IMR-90 (cell line): ENCODE data around the gene LMBR1L. TPM values are rescaled to one million over a fixed set of nuclear protein-coding genes. Genes with fewer than 3 reads are reported as not detected.

Source experiments
- ATAC-seq: fragments of 200-7000 bp; cut with Tn5 transposase; 2 replicates; pipeline ENCODE4 v1.9.1; 2020; ENCODE audit warnings: low read depth, mild to moderate bottlenecking, moderate library complexity
- BruUV-seq: library from RNA; stranded (reverse); fragments of 400-500 nt; replicated peaks from 2 replicates; lab custom pipeline; 2021; lab: Mats Ljungman, UMichigan
- CTCF ChIA-PET: fragments of 300-600 bp; formaldehyde crosslinking; extraction: SDS; loops from one replicate; lab custom pipeline; 2021; ENCODE audit warnings: antibody characterized with exemption; lab: Yijun Ruan, JAX
- POLR2A ChIA-PET: fragments of 300-600 bp; sonication (Branson Sonifier 250); formaldehyde crosslinking; loops from one replicate; lab custom pipeline; 2022; ENCODE audit warnings: antibody characterized with exemption; ENCODE audit not compliant: unreplicated experiment; lab: Charles Lee
- DNase-seq: peaks from one replicate; pipeline ENCODE4 v3.0.0; 2013
- H2AFZ ChIP-seq: replicated peaks from 2 replicates; pipeline ENCODE3; 2013; ENCODE audit warnings: low read length, mild to moderate bottlenecking; ENCODE audit not compliant: poor library complexity
- H2AK5ac ChIP-seq: 2 replicates; pipeline ENCODE4 v1.6.1; 2013; ENCODE audit warnings: low read depth, low read length, inconsistent platforms
- H2AK9ac ChIP-seq: replicated peaks from 2 replicates; pipeline ENCODE3; 2013; ENCODE audit warnings: mild to moderate bottlenecking, low read depth, low read length, moderate library complexity; ENCODE audit not compliant: poor library complexity
- H2BK120ac ChIP-seq: 2 replicates; pipeline ENCODE4 v1.6.1; 2013; ENCODE audit warnings: low read depth, low read length, inconsistent platforms
- H2BK15ac ChIP-seq: 3 replicates; pipeline ENCODE4 v1.6.1; 2013; ENCODE audit warnings: low read depth, low read length, inconsistent platforms
- H2BK20ac ChIP-seq: 2 replicates; pipeline ENCODE4 v1.6.1; 2013; ENCODE audit warnings: low read depth, mild to moderate bottlenecking, inconsistent platforms, low read length, moderate library complexity
- H2BK5ac ChIP-seq: 2 replicates; pipeline ENCODE4 v1.6.1; 2013; ENCODE audit warnings: mild to moderate bottlenecking, low read depth, low read length, inconsistent platforms; ENCODE audit not compliant: poor library complexity, severe bottlenecking
- H3K14ac ChIP-seq: replicated peaks from 2 replicates; pipeline ENCODE4 v1.6.1; 2013; ENCODE audit warnings: low read depth, low read length, inconsistent platforms
- H3K18ac ChIP-seq: 2 replicates; pipeline ENCODE4 v1.6.1; 2013; ENCODE audit warnings: low read depth, low read length, control low read depth
- H3K23ac ChIP-seq: 2 replicates; pipeline ENCODE4 v1.6.1; 2013; ENCODE audit warnings: low read depth, low read length, inconsistent platforms
- H3K27ac ChIP-seq: 2 replicates; pipeline ENCODE4 v1.5.1; 2013; ENCODE audit warnings: mild to moderate bottlenecking, control low read depth, low read length; ENCODE audit not compliant: insufficient read depth
- H3K27me3 ChIP-seq: 2 replicates; pipeline ENCODE4 v1.6.1; 2013; ENCODE audit warnings: low read length; ENCODE audit not compliant: control insufficient read depth, insufficient read depth
- H3K36me3 ChIP-seq: 2 replicates; pipeline ENCODE4 v1.6.1; 2013; ENCODE audit warnings: low read length, mixed read lengths; ENCODE audit not compliant: control insufficient read depth, insufficient read depth
- H3K4ac ChIP-seq: 2 replicates; pipeline ENCODE4 v1.6.1; 2013; ENCODE audit warnings: low read depth, low read length, inconsistent platforms
- H3K4me1 ChIP-seq: 2 replicates; pipeline ENCODE4 v1.6.1; 2013; ENCODE audit warnings: low read length, mixed read lengths; ENCODE audit not compliant: control insufficient read depth, insufficient read depth
- H3K4me2 ChIP-seq: 2 replicates; pipeline ENCODE4 v1.6.1; 2013; ENCODE audit warnings: low read depth, mild to moderate bottlenecking, control low read depth, low read length, moderate library complexity
- H3K4me3 ChIP-seq: 2 replicates; pipeline ENCODE4 v1.5.1; 2013; ENCODE audit warnings: low read depth, mild to moderate bottlenecking, control low read depth, low read length, moderate library complexity; ENCODE audit not compliant: insufficient read depth
- H3K56ac ChIP-seq: 2 replicates; pipeline ENCODE4 v1.6.1; 2013; ENCODE audit warnings: low read length, inconsistent platforms; ENCODE audit not compliant: insufficient read depth; ENCODE audit errors: extremely low read depth
- H3K79me1 ChIP-seq, 2 experiments: 2 replicates each; pipeline ENCODE4 v1.6.1; 2013; ENCODE audit warnings: low read length in 2 of 2, inconsistent platforms in 1 of 2, low read depth in 1 of 2
- H3K9ac ChIP-seq: 2 replicates; pipeline ENCODE4 v1.6.1; 2013; ENCODE audit warnings: low read depth, low read length, control low read depth
- H3K9me1 ChIP-seq: 2 replicates; pipeline ENCODE4 v1.6.1; 2013; ENCODE audit warnings: low read length, inconsistent platforms; ENCODE audit not compliant: insufficient read depth
- H3K9me3 ChIP-seq: 2 replicates; pipeline ENCODE4 v1.6.1; 2013; ENCODE audit warnings: low read length; ENCODE audit not compliant: control insufficient read depth, insufficient read depth
- H4K20me1 ChIP-seq: 2 replicates; pipeline ENCODE4 v1.6.1; 2013; ENCODE audit warnings: low read length, inconsistent platforms; ENCODE audit not compliant: insufficient read depth
- H4K5ac ChIP-seq: 2 replicates; pipeline ENCODE4 v1.6.1; 2013; ENCODE audit warnings: mild to moderate bottlenecking, low read depth, low read length, control low read depth
- H4K8ac ChIP-seq, 2 experiments: 2 replicates each; pipeline ENCODE4 v1.6.1; 2013; ENCODE audit warnings: low read depth in 2 of 2, low read length in 2 of 2, control low read depth in 1 of 2, inconsistent platforms in 1 of 2
- H4K91ac ChIP-seq: 2 replicates; pipeline ENCODE4 v1.6.1; 2013; ENCODE audit warnings: low read depth, low read length, inconsistent platforms; ENCODE audit not compliant: insufficient read depth
- BHLHE40 ChIP-seq: fragments of 150-350 bp; IDR thresholded peaks from 2 replicates; pipeline ENCODE4 v1.6.1; 2016; ENCODE audit warnings: mild to moderate bottlenecking, low read depth, low read length
- CEBPB ChIP-seq: IDR thresholded peaks from 2 replicates; pipeline ENCODE4 v1.6.1; 2012; ENCODE audit warnings: low read depth, low read length, improper control_type of control experiment
- CHD1 ChIP-seq: IDR thresholded peaks from 2 replicates; pipeline ENCODE4 v1.6.1; 2012; ENCODE audit warnings: low read depth, low read length, improper control_type of control experiment
- CTCF ChIP-seq: conservative IDR thresholded peaks from 2 replicates; pipeline ENCODE4 v1.5.1; 2012; ENCODE audit warnings: mild to moderate bottlenecking, low read depth, low read length, improper control_type of control experiment
- ELK1 ChIP-seq: fragments of 150-350 bp; IDR thresholded peaks from 2 replicates; pipeline ENCODE4 v1.6.1; 2016; ENCODE audit warnings: low read depth, mild to moderate bottlenecking, low read length, moderate library complexity, borderline replicate concordance
- FOS ChIP-seq: fragments of 150-350 bp; IDR thresholded peaks from 2 replicates; pipeline ENCODE4 v1.6.1; 2016; ENCODE audit warnings: low read depth, low read length
- MAFK ChIP-seq: IDR thresholded peaks from 2 replicates; pipeline ENCODE4 v1.6.1; 2012; ENCODE audit warnings: low read depth, low read length, improper control_type of control experiment
- MAZ ChIP-seq: IDR thresholded peaks from 2 replicates; pipeline ENCODE4 v1.6.1; 2012; ENCODE audit warnings: low read depth, mild to moderate bottlenecking, low read length, improper control_type of control experiment, moderate library complexity, borderline replicate concordance
- MXI1 ChIP-seq: IDR thresholded peaks from 2 replicates; pipeline ENCODE4 v1.6.1; 2012; ENCODE audit warnings: low read depth, mild to moderate bottlenecking, low read length, moderate library complexity, borderline replicate concordance
- NFE2L2 ChIP-seq: fragments of 150-350 bp; IDR thresholded peaks from 2 replicates; pipeline ENCODE4 v1.6.1; 2016; ENCODE audit warnings: low read depth, mild to moderate bottlenecking, low read length
- POLR2A ChIP-seq: IDR thresholded peaks from 2 replicates; pipeline ENCODE4 v1.6.1; 2012; ENCODE audit warnings: mild to moderate bottlenecking, low read depth, low read length
- RAD21 ChIP-seq: IDR thresholded peaks from 2 replicates; pipeline ENCODE4 v1.6.1; 2012; ENCODE audit warnings: low read length, improper control_type of control experiment
- RCOR1 ChIP-seq: IDR thresholded peaks from 2 replicates; pipeline ENCODE4 v1.6.1; 2012; ENCODE audit warnings: mild to moderate bottlenecking, low read length, improper control_type of control experiment; ENCODE audit not compliant: insufficient replicate concordance
- RFX5 ChIP-seq: IDR thresholded peaks from 2 replicates; pipeline ENCODE4 v1.8.0; 2012; ENCODE audit warnings: low read depth, mild to moderate bottlenecking, low read length, moderate library complexity
- SMC3 ChIP-seq: fragments of 150-350 bp; IDR thresholded peaks from 2 replicates; pipeline ENCODE4 v1.6.1; 2016; ENCODE audit warnings: low read depth, mild to moderate bottlenecking, antibody characterized with exemption, low read length, moderate library complexity
- USF2 ChIP-seq: fragments of 150-350 bp; IDR thresholded peaks from 2 replicates; pipeline ENCODE4 v1.6.1; 2017; ENCODE audit warnings: mild to moderate bottlenecking, antibody characterized with exemption, low read length, low read depth
- WGBS, 2 experiments: methylation state at CpG; one replicate each; pipeline versions ENCODE4 v1.1.5 to v1.1.7; 2013; ENCODE audit warnings: missing lambda C conversion rate in 2 of 2; ENCODE audit not compliant: insufficient read length in 1 of 2; ENCODE audit errors: extremely low coverage in 2 of 2; 5-methylcytosine and 5-hydroxymethylcytosine counted together
- dilution Hi-C: fragments of 300-500 bp; cut with HindIII; formaldehyde crosslinking; loops from one replicate; pipeline ENCODE4 v1.14.3; 2018; ENCODE audit warnings: low sequenced_read_pairs; ENCODE audit not compliant: unreplicated experiment
- in situ Hi-C: fragments of 300-500 bp; cut with MboI; formaldehyde crosslinking; loops from 3 replicates; pipeline ENCODE4 v1.14.3; 2019; ENCODE audit warnings: low sequenced_read_pairs, inconsistent platforms, mixed read lengths
- intact Hi-C: fragments of 100-400 bp; cut with micrococcal nuclease; formaldehyde crosslinking; loops from 2 replicates; pipeline ENCODE4 v1.10.0; 2022
- polyA plus RNA-seq, 3 experiments: library from polyadenylated mRNA; depleted of rRNA; stranded (reverse); fragments of >200 nt; gene quantifications; 2 replicates each; pipeline ENCODE4 v1.2.3, GENCODE V29; 2012; ENCODE audit warnings: low replicate concordance in 1 of 3
- total RNA-seq: library from RNA; depleted of rRNA; stranded (reverse); fragments of >200 nt; gene quantifications from 2 replicates; pipeline ENCODE4 v1.2.3, GENCODE V29; 2012

The LMBR1L gene
- total and polyA plus RNA-seq, 2 of the 4 experiments (the other 2 are of a cell fraction) = 33.0 to 44.6 TPM

GRCh38 chr12:49111206-49111605 is 559 bp upstream of the LMBR1L start:
- H3K79me1 ChIP-seq = peaks cover 14 to 41% of the 10 kb centered on the region in 2 experiments; a peak in 3 of 4 replicates
- H2BK5ac ChIP-seq = peak overlapping the region; percentile 72
- peak overlapping the region; percentile 87; the same call in 1 of the 2 replicates for H3K23ac ChIP-seq
- H3K56ac ChIP-seq = peak overlapping the region; percentile 50; the same call in 1 of the 2 replicates
- H3K4me2 ChIP-seq = peak overlapping the region; percentile 93
- ATAC-seq (no peak), DNase-seq (no peak)
- H3K9me3 ChIP-seq = no peaks in the 10 kb centered on the region
- H4K5ac ChIP-seq = peak overlapping the region; percentile 96
- H3K4me1 ChIP-seq = peaks cover 9% of the 10 kb centered on the region
- 0 out of 2 replicates have a peak overlapping the region, but pooled peaks have one; percentile 46 for H2BK120ac ChIP-seq
- peak overlapping the region; percentile 30; the same call in 1 of the 3 replicates for H2BK15ac ChIP-seq
- peak overlapping the region; percentile 70 for H3K27ac ChIP-seq
- 59% methylated on average over 2 of the region's 6 CpGs; no CpG with 5 or more reads in 1 of the 2 experiments for WGBS, 2 experiments
- peak overlapping the region; percentile 74 for H2AK9ac ChIP-seq
- CTCF ChIA-PET = interaction anchor here (0.6 to 1.6 kb wide), 4 partner anchors 16 to 47 kb away, joined by 3 to 9 read pairs (median 3); no protein-coding TSS in a partner anchor
- peak overlapping the region; percentile 26; the same call in 1 of the 2 replicates for H3K18ac ChIP-seq
- peak overlapping the region; percentile 61 for H4K91ac ChIP-seq
- BruUV-seq = no TSS peak
- intact Hi-C loops = no loop called here
- no peaks in the 10 kb centered on the region for H3K27me3 ChIP-seq
- peak overlapping the region; percentile 88 to 96 for H4K8ac ChIP-seq
- H3K36me3 ChIP-seq = peaks cover 6% of the 10 kb centered on the region; the same call in 1 of the 2 replicates
- in situ Hi-C loops = no loop called here
- H3K9ac ChIP-seq = peak overlapping the region; percentile 81
- H3K4ac ChIP-seq = peak overlapping the region; percentile 87
- peak overlapping the region; percentile 33 for H2AK5ac ChIP-seq
- H3K4me3 ChIP-seq = peak overlapping the region; percentile 48
- TF ChIP-seq FOS = no peak
- TF ChIP-seq CEBPB = no peak
- no peak for TF ChIP-seq BHLHE40
- no peak for TF ChIP-seq MAZ
- no peak for TF ChIP-seq ELK1
- TF ChIP-seq POLR2A = no peak
- no peak for TF ChIP-seq RFX5
- no peak for TF ChIP-seq RCOR1
- no peak for TF ChIP-seq MAFK
- no peak for TF ChIP-seq RAD21
- no peak for TF ChIP-seq SMC3
- TF ChIP-seq USF2 = no peak
- no peak for TF ChIP-seq NFE2L2
- TF ChIP-seq MXI1 = no peak
- TF ChIP-seq CTCF = no peak
- no peak for TF ChIP-seq CHD1
- peak overlapping the region; percentile 96 for H2AFZ ChIP-seq
- no peak overlapping the region for H2BK20ac ChIP-seq
- peaks cover 30% of the 10 kb centered on the region for H4K20me1 ChIP-seq
- dilution Hi-C loops = no loop called here
- H3K9me1 ChIP-seq = peaks cover 17% of the 10 kb centered on the region
- H3K14ac ChIP-seq = peak overlapping the region; percentile 91
- POLR2A ChIA-PET = interaction anchor here (0.6 to 1.0 kb wide), 2 partner anchors 77 to 144 kb away, joined by 3 to 4 read pairs; partner anchors contain the start of gene TUBA1A
